PC-3 (cell line): ENCODE data around the gene NCR2.

Experiments
- EZH2 ChIP-seq: fragments of 300-600 bp; sonication (generic); IDR thresholded peaks from one replicate; pipeline ENCODE4 v1.6.1; 2017; ENCODE audit warnings: antibody characterized with exemption, mild to moderate bottlenecking, low read length; ENCODE audit not compliant: unreplicated experiment
- EZH2phosphoT487 ChIP-seq: fragments of 300-600 bp; sonication (generic); IDR thresholded peaks from 2 replicates; pipeline ENCODE4 v1.6.1; 2018; ENCODE audit warnings: mild to moderate bottlenecking, antibody characterized with exemption, low read length, borderline replicate concordance
- TF ChIP-seq, protein P1 (sequence below): fragments of 300-600 bp; sonication (generic); conservative IDR thresholded peaks from 2 replicates; pipeline ENCODE4 v1.5.1; 2017; ENCODE audit warnings: antibody characterized with exemption, low read depth, mild to moderate bottlenecking, low read length

DNA sequence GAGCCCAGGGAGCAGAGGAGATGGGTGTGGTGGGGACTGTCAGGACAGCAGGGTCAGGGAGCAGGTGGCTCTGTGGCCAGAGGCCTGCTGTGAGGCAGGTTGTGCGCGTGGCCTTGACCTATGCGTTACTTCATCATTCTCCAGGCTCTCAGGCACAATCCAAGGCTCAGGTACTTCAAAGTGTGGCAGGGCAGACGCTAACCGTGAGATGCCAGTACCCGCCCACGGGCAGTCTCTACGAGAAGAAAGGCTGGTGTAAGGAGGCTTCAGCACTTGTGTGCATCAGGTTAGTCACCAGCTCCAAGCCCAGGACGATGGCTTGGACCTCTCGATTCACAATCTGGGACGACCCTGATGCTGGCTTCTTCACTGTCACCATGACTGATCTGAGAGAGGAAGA lies 535 bp downstream of the NCR2 start:
- TF ChIP-seq, protein P1, sequence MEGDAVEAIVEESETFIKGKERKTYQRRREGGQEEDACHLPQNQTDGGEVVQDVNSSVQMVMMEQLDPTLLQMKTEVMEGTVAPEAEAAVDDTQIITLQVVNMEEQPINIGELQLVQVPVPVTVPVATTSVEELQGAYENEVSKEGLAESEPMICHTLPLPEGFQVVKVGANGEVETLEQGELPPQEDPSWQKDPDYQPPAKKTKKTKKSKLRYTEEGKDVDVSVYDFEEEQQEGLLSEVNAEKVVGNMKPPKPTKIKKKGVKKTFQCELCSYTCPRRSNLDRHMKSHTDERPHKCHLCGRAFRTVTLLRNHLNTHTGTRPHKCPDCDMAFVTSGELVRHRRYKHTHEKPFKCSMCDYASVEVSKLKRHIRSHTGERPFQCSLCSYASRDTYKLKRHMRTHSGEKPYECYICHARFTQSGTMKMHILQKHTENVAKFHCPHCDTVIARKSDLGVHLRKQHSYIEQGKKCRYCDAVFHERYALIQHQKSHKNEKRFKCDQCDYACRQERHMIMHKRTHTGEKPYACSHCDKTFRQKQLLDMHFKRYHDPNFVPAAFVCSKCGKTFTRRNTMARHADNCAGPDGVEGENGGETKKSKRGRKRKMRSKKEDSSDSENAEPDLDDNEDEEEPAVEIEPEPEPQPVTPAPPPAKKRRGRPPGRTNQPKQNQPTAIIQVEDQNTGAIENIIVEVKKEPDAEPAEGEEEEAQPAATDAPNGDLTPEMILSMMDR = no peak
- TF ChIP-seq EZH2 (no peak), EZH2phosphoT487 (no peak)
